GM12892 (cell line): Measurements from ENCODE around the gene BAZ2B.

Source experiments
- POLR2A ChIP-seq: IDR thresholded peaks from 2 replicates; pipeline ENCODE4 v1.6.1; 2011; ENCODE audit warnings: low read depth, low read length, control low read depth
- POLR2AphosphoS5 ChIP-seq: IDR thresholded peaks from 2 replicates; pipeline ENCODE4 v1.6.1; 2011; ENCODE audit warnings: low read depth, low read length, control low read depth
- TAF1 ChIP-seq: IDR thresholded peaks from 2 replicates; pipeline ENCODE4 v1.6.1; 2011; ENCODE audit warnings: low read depth, mild to moderate bottlenecking, control low read depth, low read length, borderline replicate concordance

DNA sequence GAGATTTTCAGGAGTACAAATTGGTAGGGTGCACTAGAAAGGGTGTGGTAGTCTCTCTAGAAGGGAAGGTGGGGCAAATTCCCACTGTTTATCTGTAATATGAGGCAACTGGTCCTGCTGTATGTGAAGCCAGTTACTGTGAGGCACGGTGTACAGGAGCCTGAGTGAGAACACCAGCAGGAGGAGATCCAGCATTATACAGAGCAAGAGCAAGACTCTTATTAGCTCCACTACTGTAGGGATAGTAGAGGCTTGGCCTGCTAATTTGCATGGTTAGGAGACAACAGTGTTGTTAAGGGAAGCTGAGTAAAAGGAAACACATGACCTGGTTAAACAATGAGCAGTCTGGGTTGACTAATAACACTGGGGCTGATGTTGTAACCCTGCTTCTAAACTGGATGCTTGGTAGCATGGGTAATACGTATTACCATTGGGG lies 253.5 kb downstream of the BAZ2B start:
- no peak for TF ChIP-seq POLR2A
- no peak for TF ChIP-seq POLR2AphosphoS5
- TF ChIP-seq TAF1 = no peak
